ENCODE measurements around the gene CTBP2.

CTBP2 gene

GRCh38 chr10:124977161-124977560 lies 183.2 kb downstream of the CTBP2 start:
- no peak for DNase-seq (ENCODE audit: low read depth)

GRCh38 chr10:124975977-124976514 lies 184.3 kb downstream of the CTBP2 start:
- peak; percentile 71 for DNase-seq (ENCODE audit: low read depth)

GRCh38 chr10:124974131-124974530 lies 186.2 kb downstream of the CTBP2 start:
- DNase-seq (ENCODE audit: low read depth): no peak

- DNase-seq (ENCODE audit: low read depth): no peak
Measured at GRCh38 chr10:124972637-124973036, 187.7 kb downstream of the CTBP2 start.

- no peak for DNase-seq (ENCODE audit: low read depth)
Measured at GRCh38 chr10:124971276-124971675, 189.1 kb downstream of the CTBP2 start.

- no peak for DNase-seq (ENCODE audit: low read depth)
Measured at GRCh38 chr10:124967255-124967654, 193.1 kb downstream of the CTBP2 start.

GRCh38 chr10:124966008-124966407 lies 194.4 kb downstream of the CTBP2 start:
- no peak for DNase-seq (ENCODE audit: low read depth)

GRCh38 chr10:124963866-124964720 lies 196.3 kb downstream of the CTBP2 start:
- DNase-seq (ENCODE audit: low read depth): no peak

- peak; percentile 66 for DNase-seq (ENCODE audit: low read depth)
Measured at GRCh38 chr10:124962421-124962820, 197.9 kb downstream of the CTBP2 start.

- peak; percentile 46 for DNase-seq (ENCODE audit: low read depth)
Measured at GRCh38 chr10:124961248-124961570, 199.2 kb downstream of the CTBP2 start.

GRCh38 chr10:124959564-124959963 lies 200.8 kb downstream of the CTBP2 start:
- DNase-seq (ENCODE audit: low read depth): no peak

- DNase-seq (ENCODE audit: low read depth): no peak
Measured at GRCh38 chr10:124957404-124957947, 202.9 kb downstream of the CTBP2 start.

GRCh38 chr10:124956764-124957163 lies 203.6 kb downstream of the CTBP2 start:
- no peak for DNase-seq (ENCODE audit: low read depth)

GRCh38 chr10:124955868-124956267 lies 204.5 kb downstream of the CTBP2 start:
- DNase-seq (ENCODE audit: low read depth): no peak

- DNase-seq (ENCODE audit: low read depth): no peak
Measured at GRCh38 chr10:124955243-124955642, 205.1 kb downstream of the CTBP2 start.

GRCh38 chr10:124953421-124953820 lies 206.9 kb downstream of the CTBP2 start:
- DNase-seq (ENCODE audit: low read depth): no peak

- DNase-seq (ENCODE audit: low read depth): no peak
Measured at GRCh38 chr10:124952123-124952522, 208.2 kb downstream of the CTBP2 start.

GRCh38 chr10:124949543-124949942 lies 210.8 kb downstream of the CTBP2 start:
- no peak for DNase-seq (ENCODE audit: low read depth)

GRCh38 chr10:124946945-124947344 lies 213.4 kb downstream of the CTBP2 start:
- no peak for DNase-seq (ENCODE audit: low read depth)

GRCh38 chr10:124944982-124945381 lies 215.4 kb downstream of the CTBP2 start:
- no peak for DNase-seq (ENCODE audit: low read depth)

- DNase-seq (ENCODE audit: low read depth): peak; percentile 89
Measured at GRCh38 chr10:124943301-124944092, 216.9 kb downstream of the CTBP2 start.

- DNase-seq (ENCODE audit: low read depth): no peak
Measured at GRCh38 chr10:124942317-124943169, 217.8 kb downstream of the CTBP2 start.
